Measurements from ENCODE around the gene UNC13A. TPM values are rescaled to one million over a fixed set of nuclear protein-coding genes. Genes with fewer than 3 reads are reported as not detected.
"Not testable (repeated sequence)": the region's sequence is repeated elsewhere in the genome, so short reads cannot be mapped to it uniquely, and the experiment has no call there.

The UNC13A gene
- total RNA-seq, 1 experiment from 2014 or later: 0.21 TPM

- Mint-ChIP-seq H3K27ac (ENCODE audit: low read depth, unreplicated experiment) (no peak overlapping the region), H3K27me3 (ENCODE audit: insufficient read depth, unreplicated experiment) (peaks cover 11% of the 10 kb centered on the region), H3K36me3 (ENCODE audit: insufficient read depth, unreplicated experiment) (no peaks in the 10 kb centered on the region), H3K9me3 (ENCODE audit: unreplicated experiment) (no peaks in the 10 kb centered on the region), H3K4me1 (ENCODE audit: insufficient read depth, unreplicated experiment) (no peaks in the 10 kb centered on the region), H3K4me3 (ENCODE audit: unreplicated experiment) (no peak overlapping the region)
- BruUV-seq (replicated peaks): no TSS peak
- no peak for DNase-seq (ENCODE audit: unreplicated experiment)
- CTCF ChIA-PET: interaction anchor here (0.6 kb wide), 1 partner anchor 187 kb away, joined by 5 read pairs; no protein-coding TSS in a partner anchor
- no peak for TF ChIP-seq CTCF (IDR thresholded peaks at IDR 0.05; ENCODE audit: unreplicated experiment)
- POLR2A ChIA-PET: no interaction called here
- intact Hi-C loops (cut with micrococcal nuclease): no loop called here
Observed at GRCh38 chr19:17590866-17591265, 97.3 kb downstream of the UNC13A start.

- H3K4me3 Mint-ChIP-seq (ENCODE audit: unreplicated experiment); BruUV-seq (replicated peaks); H3K9me3 Mint-ChIP-seq (ENCODE audit: unreplicated experiment); DNase-seq (ENCODE audit: unreplicated experiment); H3K27me3 Mint-ChIP-seq (ENCODE audit: insufficient read depth, unreplicated experiment); H3K4me1 Mint-ChIP-seq (ENCODE audit: insufficient read depth, unreplicated experiment); H3K27ac Mint-ChIP-seq (ENCODE audit: low read depth, unreplicated experiment); intact Hi-C loops (cut with micrococcal nuclease): not testable (repeated sequence)
- CTCF ChIA-PET: interaction anchor here (1.0 to 1.5 kb wide), 2 partner anchors 11 to 87 kb away, joined by 3 to 5 read pairs; no protein-coding TSS in a partner anchor
- POLR2A ChIA-PET: interaction anchor here (0.7 to 1.0 kb wide), 2 partner anchors 270 to 274 kb away, joined by 4 read pairs; partner anchors contain the start of gene RPL18A
- H3K36me3 Mint-ChIP-seq (ENCODE audit: insufficient read depth, unreplicated experiment): peaks cover 19% of the 10 kb centered on the region
Observed at GRCh38 chr19:17585395-17585794, 102.8 kb downstream of the UNC13A start.

GRCh38 chr19:17584132-17584531 lies 104.0 kb downstream of the UNC13A start:
- POLR2A ChIA-PET: no interaction called here
- H3K27ac Mint-ChIP-seq (ENCODE audit: low read depth, unreplicated experiment): no peak overlapping the region
- DNase-seq (ENCODE audit: unreplicated experiment): no peak
- H3K27me3 Mint-ChIP-seq (ENCODE audit: insufficient read depth, unreplicated experiment): no peaks in the 10 kb centered on the region
- intact Hi-C loops (cut with micrococcal nuclease): no loop called here
- BruUV-seq (replicated peaks): no TSS peak
- peaks cover 31% of the 10 kb centered on the region for H3K36me3 Mint-ChIP-seq (ENCODE audit: insufficient read depth, unreplicated experiment)
- no peaks in the 10 kb centered on the region for H3K9me3 Mint-ChIP-seq (ENCODE audit: unreplicated experiment)
- no peak for TF ChIP-seq CTCF (IDR thresholded peaks at IDR 0.05; ENCODE audit: unreplicated experiment)
- H3K4me1 Mint-ChIP-seq (ENCODE audit: insufficient read depth, unreplicated experiment): peaks cover 10% of the 10 kb centered on the region
- H3K4me3 Mint-ChIP-seq (ENCODE audit: unreplicated experiment): no peak overlapping the region
- CTCF ChIA-PET: interaction anchor here (1.1 to 1.5 kb wide), 2 partner anchors 10 to 11 kb away, joined by 5 read pairs; no protein-coding TSS in a partner anchor

GRCh38 chr19:17582613-17583012 lies 105.5 kb downstream of the UNC13A start:
- H3K27ac Mint-ChIP-seq (ENCODE audit: low read depth, unreplicated experiment): no peak overlapping the region
- H3K36me3 Mint-ChIP-seq (ENCODE audit: insufficient read depth, unreplicated experiment): peaks cover 46% of the 10 kb centered on the region
- intact Hi-C loops (cut with micrococcal nuclease): no loop called here
- no peak for DNase-seq (ENCODE audit: unreplicated experiment)
- ChIA-PET CTCF (interaction anchor here (1.4 kb wide), 1 partner anchor 202 kb away, joined by 3 read pairs; no protein-coding TSS in a partner anchor), POLR2A (interaction anchor here (0.7 kb wide), 1 partner anchor 72 kb away, joined by 3 read pairs; no protein-coding TSS in a partner anchor)
- BruUV-seq (replicated peaks): no TSS peak
- no peak for TF ChIP-seq CTCF (IDR thresholded peaks at IDR 0.05; ENCODE audit: unreplicated experiment)
- no peaks in the 10 kb centered on the region for H3K27me3 Mint-ChIP-seq (ENCODE audit: insufficient read depth, unreplicated experiment)
- peaks cover 11% of the 10 kb centered on the region for H3K4me1 Mint-ChIP-seq (ENCODE audit: insufficient read depth, unreplicated experiment)
- H3K9me3 Mint-ChIP-seq (ENCODE audit: unreplicated experiment): no peaks in the 10 kb centered on the region
- no peak overlapping the region for H3K4me3 Mint-ChIP-seq (ENCODE audit: unreplicated experiment)
